Stomach (tissue), 4 donors: ENCODE measurements around the gene STK38L.

Source experiments
- CTCF ChIP-seq, 7 experiments: fragments of 450-650 bp in 4 of 7; fragments of 200-600 bp in 3 of 7; sonication (generic) in 3 of 7; IDR thresholded peaks; one replicate each; pipeline ENCODE4 v1.5.1; 2016 to 2019; ENCODE audit warnings: antibody characterized with exemption in 7 of 7, control low read depth in 2 of 7, mild to moderate bottlenecking in 1 of 7
- EP300 ChIP-seq: sonication (generic); formaldehyde crosslinking; IDR thresholded peaks from one replicate; pipeline ENCODE4 v1.6.1; 2017; ENCODE audit warnings: antibody characterized with exemption

- TF ChIP-seq CTCF (IDR thresholded peaks at IDR 0.05) = no peak
- no peak for TF ChIP-seq EP300
Measured at GRCh38 chr12:27344760-27345159, 100.7 kb downstream of the STK38L start.
